Liver (tissue), 9 donors: ENCODE results near the gene CNOT11. TPM values are rescaled to one million over a fixed set of nuclear protein-coding genes. Genes with fewer than 3 reads are reported as not detected.
"Not testable (repeated sequence)": the region's sequence is repeated elsewhere in the genome, so short reads cannot be mapped to it uniquely, and the experiment has no call there.

Source experiments
- DNase-seq: peaks from one replicate; pipeline ENCODE4 v3.0.0-alpha.2; 2017; ENCODE audit warnings: low spot score
- H3K27ac ChIP-seq, 2 donors: one replicate each; pipeline ENCODE4 v1.7.0; 2013; ENCODE audit warnings: inconsistent platforms in 2 of 2, low read length in 2 of 2, control low read depth in 1 of 2, low read depth in 1 of 2, mild to moderate bottlenecking in 1 of 2
- H3K27me3 ChIP-seq, 4 donors: one replicate each; pipeline versions ENCODE4 v1.6.1 to v1.7.0; 2013; ENCODE audit warnings: low read length in 3 of 4, inconsistent platforms in 1 of 4, mild to moderate bottlenecking in 1 of 4, moderate library complexity in 1 of 4; ENCODE audit not compliant: control insufficient read depth in 4 of 4, insufficient read depth in 4 of 4
- H3K36me3 ChIP-seq, 4 donors: one replicate each; pipeline versions ENCODE4 v1.6.1 to v1.7.0; 2013; ENCODE audit warnings: low read length in 3 of 4, mild to moderate bottlenecking in 3 of 4, low read depth in 1 of 4, moderate library complexity in 1 of 4; ENCODE audit not compliant: control insufficient read depth in 4 of 4, insufficient read depth in 3 of 4
- H3K4me1 ChIP-seq, 4 donors: one replicate each; pipeline versions ENCODE4 v1.6.1 to v1.7.0; 2013; ENCODE audit warnings: low read length in 3 of 4, mild to moderate bottlenecking in 3 of 4, moderate library complexity in 1 of 4; ENCODE audit not compliant: control insufficient read depth in 4 of 4, insufficient read depth in 4 of 4
- H3K4me3 ChIP-seq, 3 donors: one replicate each; pipeline versions ENCODE4 v1.6.1 to v1.7.0; 2013; ENCODE audit warnings: low read length in 3 of 3, control low read depth in 1 of 3, low read depth in 1 of 3, mild to moderate bottlenecking in 1 of 3
- H3K9ac ChIP-seq, 2 donors: one replicate each; pipeline ENCODE4 v1.7.0; 2013; ENCODE audit warnings: low read length in 2 of 2, mild to moderate bottlenecking in 2 of 2, moderate library complexity in 2 of 2, control low read depth in 1 of 2, low read depth in 1 of 2
- H3K9me3 ChIP-seq, 4 donors: one replicate each; pipeline versions ENCODE4 v1.6.1 to v1.7.0; 2013; ENCODE audit warnings: low read length in 3 of 4; ENCODE audit not compliant: control insufficient read depth in 4 of 4
- EGR1 ChIP-seq, 2 donors: IDR thresholded peaks; 2 replicates each; pipeline ENCODE4 v1.6.1; 2016 to 2018; ENCODE audit warnings: antibody characterized with exemption in 2 of 2, low read depth in 2 of 2
- FOXA1 ChIP-seq: IDR thresholded peaks from 2 replicates; pipeline ENCODE4 v1.6.1; 2016; ENCODE audit warnings: antibody characterized with exemption
- FOXA2 ChIP-seq: IDR thresholded peaks from 2 replicates; pipeline ENCODE4 v1.6.1; 2016; ENCODE audit warnings: antibody characterized with exemption
- GABPA ChIP-seq, 2 donors: IDR thresholded peaks in 1 of 2; conservative IDR thresholded peaks in 1 of 2; 2 replicates each; pipeline ENCODE4 v1.6.1; 2016; ENCODE audit warnings: antibody characterized with exemption in 2 of 2, mild to moderate bottlenecking in 1 of 2, moderate library complexity in 1 of 2
- HNF4A ChIP-seq, 2 donors: conservative IDR thresholded peaks; 2 replicates each; pipeline ENCODE4 v1.6.1; 2016; ENCODE audit warnings: antibody characterized with exemption in 2 of 2, mild to moderate bottlenecking in 2 of 2
- HNF4G ChIP-seq: IDR thresholded peaks from 2 replicates; pipeline ENCODE4 v1.6.1; 2016; ENCODE audit warnings: antibody characterized with exemption
- JUND ChIP-seq, 2 donors: IDR thresholded peaks; 2 replicates each; pipeline ENCODE4 v1.6.1; 2016; ENCODE audit warnings: antibody characterized with exemption in 2 of 2
- NR2F2 ChIP-seq: IDR thresholded peaks from 2 replicates; pipeline ENCODE4 v1.6.1; 2016; ENCODE audit warnings: antibody characterized with exemption
- RAD21 ChIP-seq, 2 donors: IDR thresholded peaks; 2 replicates each; pipeline ENCODE4 v1.6.1; 2016; ENCODE audit warnings: antibody characterized with exemption in 2 of 2, mild to moderate bottlenecking in 2 of 2
- RXRA ChIP-seq, 2 donors: IDR thresholded peaks; 2 replicates each; pipeline ENCODE4 v1.6.1; 2017 to 2018; ENCODE audit warnings: antibody characterized with exemption in 2 of 2, mild to moderate bottlenecking in 1 of 2
- SP1 ChIP-seq: IDR thresholded peaks from 2 replicates; pipeline ENCODE4 v1.6.1; 2018; ENCODE audit warnings: antibody characterized with exemption, mild to moderate bottlenecking
- TAF1 ChIP-seq: conservative IDR thresholded peaks from 2 replicates; pipeline ENCODE4 v1.6.1; 2016; ENCODE audit warnings: antibody characterized with exemption, mild to moderate bottlenecking
- YY1 ChIP-seq: IDR thresholded peaks from 2 replicates; pipeline ENCODE4 v1.6.1; 2016; ENCODE audit warnings: antibody characterized with exemption, mild to moderate bottlenecking
- WGBS: extraction: QIAGEN DNeasy Blood & Tissue Kit; methylation state at CpG from one replicate; pipeline ENCODE4 v1.1.7; 2013; 5-methylcytosine and 5-hydroxymethylcytosine counted together
- polyA plus RNA-seq, 2 donors: library from polyadenylated mRNA; stranded (reverse) in 1 of 2; unstranded in 1 of 2; fragments of 200-250 nt in 1 of 2; fragments of >200 nt in 1 of 2; fragmentation: Nextera tagmentation in 1 of 2; extraction: Ambion mirVana in 1 of 2; gene quantifications; one replicate each; pipeline versions ENCODE4 v1.2.1 to v1.2.3, GENCODE V29; 2013 to 2015
- total RNA-seq, 2 donors: library from RNA; depleted of rRNA; stranded (reverse); fragments of >200 nt; gene quantifications; one replicate each; pipeline ENCODE4 v1.2.3, GENCODE V29; 2014
- TF ChIP-seq, protein P1 (sequence below): IDR thresholded peaks from 2 replicates; pipeline ENCODE4 v1.6.1; 2016; ENCODE audit warnings: antibody characterized with exemption
- TF ChIP-seq, protein P2 (sequence below): fragments of 150-350 bp; IDR thresholded peaks from 2 replicates; pipeline ENCODE4 v1.5.1; 2017; ENCODE audit warnings: improper control_type of control experiment, low read depth, low read length; ENCODE audit not compliant: missing input control
- TF ChIP-seq, protein P3 (sequence below): IDR thresholded peaks from 2 replicates; pipeline ENCODE4 v1.6.1; 2016; ENCODE audit warnings: antibody characterized with exemption
- TF ChIP-seq, protein P4 (sequence below): IDR thresholded peaks from 2 replicates; pipeline ENCODE4 v1.6.1; 2016; ENCODE audit warnings: antibody characterized with exemption
- TF ChIP-seq, protein P5 (sequence below): IDR thresholded peaks from 2 replicates; pipeline ENCODE4 v1.6.1; 2016; ENCODE audit warnings: antibody characterized with exemption, mild to moderate bottlenecking
- donor health status: healthy.
- donor health status: healthy.
- donor health status: healthy.
- donor health status: healthy.
- donor health status: healthy.

CNOT11 gene
- total and polyA plus RNA-seq, 4 donors: 9.8 to 14.3 (median 13.5) TPM

DNA sequence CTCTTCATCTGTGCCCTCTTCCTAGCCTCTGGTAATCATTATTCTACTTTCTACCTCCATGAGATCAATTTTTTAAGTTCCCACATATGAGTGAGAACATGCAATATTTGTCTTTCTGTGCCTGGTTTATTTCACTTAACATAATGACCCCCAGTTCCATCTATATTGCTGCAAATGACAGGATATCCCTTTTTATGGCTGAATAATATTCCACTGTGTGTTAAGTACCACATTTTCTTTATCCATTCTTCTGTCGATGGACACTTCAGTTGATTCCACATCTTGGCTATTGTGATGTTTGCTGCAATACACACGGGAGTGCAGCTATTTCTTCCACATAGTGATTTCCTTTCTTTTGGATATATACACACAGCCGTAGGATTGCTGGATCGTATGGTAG, 43.9 kb upstream of the CNOT11 start:
- H3K9me3 ChIP-seq: no peaks in the 10 kb centered on the region
- DNase-seq: no peak
- H3K4me1 ChIP-seq: peaks cover 3 to 16% (median 10%) of the 10 kb centered on the region in 4 donors
- H3K36me3 ChIP-seq: no peaks in the 10 kb centered on the region
- WGBS: 71% methylated on average over 4 of the region's 4 CpGs
- no peaks in the 10 kb centered on the region for H3K27me3 ChIP-seq
- no peak overlapping the region for H3K4me3 ChIP-seq
- TF ChIP-seq, protein P1, sequence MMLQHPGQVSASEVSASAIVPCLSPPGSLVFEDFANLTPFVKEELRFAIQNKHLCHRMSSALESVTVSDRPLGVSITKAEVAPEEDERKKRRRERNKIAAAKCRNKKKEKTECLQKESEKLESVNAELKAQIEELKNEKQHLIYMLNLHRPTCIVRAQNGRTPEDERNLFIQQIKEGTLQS: no peak
- TF ChIP-seq SP1 (no peak), EGR1 (IDR thresholded peaks at IDR 0.05; ENCODE audit: low read depth in 2 of 2) (no peak), NR2F2 (no peak), YY1 (no peak), HNF4A (conservative IDR thresholded peaks at IDR 0.05) (no peak), RAD21 (IDR thresholded peaks at IDR 0.05) (no peak), HNF4G (no peak), TAF1 (no peak), FOXA2 (no peak), JUND (IDR thresholded peaks at IDR 0.05) (no peak)
- TF ChIP-seq, protein P2, sequence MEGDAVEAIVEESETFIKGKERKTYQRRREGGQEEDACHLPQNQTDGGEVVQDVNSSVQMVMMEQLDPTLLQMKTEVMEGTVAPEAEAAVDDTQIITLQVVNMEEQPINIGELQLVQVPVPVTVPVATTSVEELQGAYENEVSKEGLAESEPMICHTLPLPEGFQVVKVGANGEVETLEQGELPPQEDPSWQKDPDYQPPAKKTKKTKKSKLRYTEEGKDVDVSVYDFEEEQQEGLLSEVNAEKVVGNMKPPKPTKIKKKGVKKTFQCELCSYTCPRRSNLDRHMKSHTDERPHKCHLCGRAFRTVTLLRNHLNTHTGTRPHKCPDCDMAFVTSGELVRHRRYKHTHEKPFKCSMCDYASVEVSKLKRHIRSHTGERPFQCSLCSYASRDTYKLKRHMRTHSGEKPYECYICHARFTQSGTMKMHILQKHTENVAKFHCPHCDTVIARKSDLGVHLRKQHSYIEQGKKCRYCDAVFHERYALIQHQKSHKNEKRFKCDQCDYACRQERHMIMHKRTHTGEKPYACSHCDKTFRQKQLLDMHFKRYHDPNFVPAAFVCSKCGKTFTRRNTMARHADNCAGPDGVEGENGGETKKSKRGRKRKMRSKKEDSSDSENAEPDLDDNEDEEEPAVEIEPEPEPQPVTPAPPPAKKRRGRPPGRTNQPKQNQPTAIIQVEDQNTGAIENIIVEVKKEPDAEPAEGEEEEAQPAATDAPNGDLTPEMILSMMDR: no peak
- TF ChIP-seq, protein P3, sequence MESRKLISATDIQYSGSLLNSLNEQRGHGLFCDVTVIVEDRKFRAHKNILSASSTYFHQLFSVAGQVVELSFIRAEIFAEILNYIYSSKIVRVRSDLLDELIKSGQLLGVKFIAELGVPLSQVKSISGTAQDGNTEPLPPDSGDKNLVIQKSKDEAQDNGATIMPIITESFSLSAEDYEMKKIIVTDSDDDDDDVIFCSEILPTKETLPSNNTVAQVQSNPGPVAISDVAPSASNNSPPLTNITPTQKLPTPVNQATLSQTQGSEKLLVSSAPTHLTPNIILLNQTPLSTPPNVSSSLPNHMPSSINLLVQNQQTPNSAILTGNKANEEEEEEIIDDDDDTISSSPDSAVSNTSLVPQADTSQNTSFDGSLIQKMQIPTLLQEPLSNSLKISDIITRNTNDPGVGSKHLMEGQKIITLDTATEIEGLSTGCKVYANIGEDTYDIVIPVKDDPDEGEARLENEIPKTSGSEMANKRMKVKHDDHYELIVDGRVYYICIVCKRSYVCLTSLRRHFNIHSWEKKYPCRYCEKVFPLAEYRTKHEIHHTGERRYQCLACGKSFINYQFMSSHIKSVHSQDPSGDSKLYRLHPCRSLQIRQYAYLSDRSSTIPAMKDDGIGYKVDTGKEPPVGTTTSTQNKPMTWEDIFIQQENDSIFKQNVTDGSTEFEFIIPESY: no peak
- TF ChIP-seq, protein P4, sequence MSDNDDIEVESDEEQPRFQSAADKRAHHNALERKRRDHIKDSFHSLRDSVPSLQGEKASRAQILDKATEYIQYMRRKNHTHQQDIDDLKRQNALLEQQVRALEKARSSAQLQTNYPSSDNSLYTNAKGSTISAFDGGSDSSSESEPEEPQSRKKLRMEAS: no peak
- H3K9ac ChIP-seq: no peak overlapping the region
- no peak overlapping the region for H3K27ac ChIP-seq

DNA sequence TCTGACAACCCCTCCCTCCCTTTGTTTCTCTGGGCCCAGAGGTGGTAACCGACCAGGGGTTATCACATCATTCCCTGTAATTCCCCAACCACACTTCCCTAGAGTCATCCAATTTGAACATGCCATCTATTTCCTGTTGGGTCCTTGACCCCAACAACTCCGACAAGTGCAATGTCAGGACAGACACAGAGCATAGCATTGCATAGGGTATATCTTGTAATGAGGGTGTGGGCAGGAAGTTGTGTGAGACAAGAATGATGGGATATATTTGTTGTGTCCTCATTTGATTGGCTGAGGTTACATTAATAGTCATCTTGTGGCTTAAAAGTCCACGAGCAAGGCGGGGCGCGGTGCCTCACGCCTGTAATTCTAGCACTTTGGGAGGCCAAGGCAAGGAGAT, 33.4 kb upstream of the CNOT11 start:
- 89% methylated on average over 7 of the region's 7 CpGs for WGBS
- TF ChIP-seq TAF1: no peak
- TF ChIP-seq, protein P3: no peak
- TF ChIP-seq NR2F2: no peak
- TF ChIP-seq, protein P4: no peak
- TF ChIP-seq, protein P5, sequence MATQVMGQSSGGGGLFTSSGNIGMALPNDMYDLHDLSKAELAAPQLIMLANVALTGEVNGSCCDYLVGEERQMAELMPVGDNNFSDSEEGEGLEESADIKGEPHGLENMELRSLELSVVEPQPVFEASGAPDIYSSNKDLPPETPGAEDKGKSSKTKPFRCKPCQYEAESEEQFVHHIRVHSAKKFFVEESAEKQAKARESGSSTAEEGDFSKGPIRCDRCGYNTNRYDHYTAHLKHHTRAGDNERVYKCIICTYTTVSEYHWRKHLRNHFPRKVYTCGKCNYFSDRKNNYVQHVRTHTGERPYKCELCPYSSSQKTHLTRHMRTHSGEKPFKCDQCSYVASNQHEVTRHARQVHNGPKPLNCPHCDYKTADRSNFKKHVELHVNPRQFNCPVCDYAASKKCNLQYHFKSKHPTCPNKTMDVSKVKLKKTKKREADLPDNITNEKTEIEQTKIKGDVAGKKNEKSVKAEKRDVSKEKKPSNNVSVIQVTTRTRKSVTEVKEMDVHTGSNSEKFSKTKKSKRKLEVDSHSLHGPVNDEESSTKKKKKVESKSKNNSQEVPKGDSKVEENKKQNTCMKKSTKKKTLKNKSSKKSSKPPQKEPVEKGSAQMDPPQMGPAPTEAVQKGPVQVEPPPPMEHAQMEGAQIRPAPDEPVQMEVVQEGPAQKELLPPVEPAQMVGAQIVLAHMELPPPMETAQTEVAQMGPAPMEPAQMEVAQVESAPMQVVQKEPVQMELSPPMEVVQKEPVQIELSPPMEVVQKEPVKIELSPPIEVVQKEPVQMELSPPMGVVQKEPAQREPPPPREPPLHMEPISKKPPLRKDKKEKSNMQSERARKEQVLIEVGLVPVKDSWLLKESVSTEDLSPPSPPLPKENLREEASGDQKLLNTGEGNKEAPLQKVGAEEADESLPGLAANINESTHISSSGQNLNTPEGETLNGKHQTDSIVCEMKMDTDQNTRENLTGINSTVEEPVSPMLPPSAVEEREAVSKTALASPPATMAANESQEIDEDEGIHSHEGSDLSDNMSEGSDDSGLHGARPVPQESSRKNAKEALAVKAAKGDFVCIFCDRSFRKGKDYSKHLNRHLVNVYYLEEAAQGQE: no peak
- TF ChIP-seq FOXA1: no peak
- no peak for TF ChIP-seq YY1
- TF ChIP-seq JUND (IDR thresholded peaks at IDR 0.05): no peak
- no peak for TF ChIP-seq RAD21 (IDR thresholded peaks at IDR 0.05)
- no peak for TF ChIP-seq HNF4G
- no peak for TF ChIP-seq GABPA (IDR thresholded peaks at IDR 0.05 in 1 of 2, conservative IDR thresholded peaks at IDR 0.05 in 1 of 2)
- no peak for TF ChIP-seq SP1
- TF ChIP-seq FOXA2: no peak
- no peak for TF ChIP-seq RXRA (IDR thresholded peaks at IDR 0.05)
- TF ChIP-seq, protein P1: no peak
- TF ChIP-seq HNF4A (conservative IDR thresholded peaks at IDR 0.05): no peak
- no peak for DNase-seq

DNA sequence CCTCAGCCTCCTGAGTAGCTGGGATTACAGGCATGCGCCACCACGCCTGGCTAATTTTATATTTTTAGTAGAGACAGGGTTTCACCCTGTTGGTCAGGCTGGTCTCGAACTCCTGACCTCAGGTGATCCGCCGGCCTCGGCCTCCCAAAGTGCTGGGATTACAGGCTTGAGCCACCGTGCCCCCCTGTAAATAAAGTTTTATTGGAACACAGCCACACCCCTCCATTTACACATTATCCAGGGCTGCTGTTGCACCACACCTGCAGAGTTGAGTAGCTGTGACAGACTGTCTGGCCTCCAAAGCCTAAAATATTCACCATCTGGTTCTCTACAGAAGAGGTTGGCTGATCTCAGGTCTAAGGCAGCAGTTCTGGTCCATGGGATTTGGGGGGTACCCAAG, 32.6 kb upstream of the CNOT11 start:
- not testable (repeated sequence) for H3K27ac ChIP-seq, H3K9ac ChIP-seq, H3K9me3 ChIP-seq, DNase-seq, H3K27me3 ChIP-seq, H3K4me3 ChIP-seq, H3K4me1 ChIP-seq, H3K36me3 ChIP-seq
- WGBS: 93% methylated on average over 7 of the region's 7 CpGs

More for the DNA sequence above, 33.4 kb upstream of the CNOT11 start:
- Histone ChIP-seq H3K4me3 (no peak overlapping the region), H3K4me1 (no peaks in the 10 kb centered on the region), H3K27ac (no peak overlapping the region), H3K9ac (no peak overlapping the region), H3K9me3 (no peaks in the 10 kb centered on the region), H3K36me3 (no peaks in the 10 kb centered on the region), H3K27me3 (no peaks in the 10 kb centered on the region)
